Activated naive CD8-positive, alpha-beta T cell treated with anti-CD3 and anti-CD28 coated beads, Interleukin-2, amount 50 U/mL, for 24 hours (primary cell): ENCODE results near the gene ATP9B.
"Not testable (repeated sequence)": the region's sequence is repeated elsewhere in the genome, so short reads cannot be mapped to it uniquely, and the experiment has no call there.

Source experiments
- ATAC-seq: fragments of 150-1000 bp; cut with Tn5 transposase; one replicate; pipeline ENCODE4 v1.10.0; 2021
- DNase-seq: peaks from one replicate; pipeline ENCODE4 v3.0.0; 2021
- H3K27ac Mint-ChIP-seq: one replicate; pipeline ENCODE4 v1.8.0; 2021; ENCODE audit warnings: mild to moderate bottlenecking, mixed read lengths
- H3K27me3 Mint-ChIP-seq: one replicate; pipeline ENCODE4 v1.8.0; 2021; ENCODE audit warnings: mixed read lengths
- H3K36me3 Mint-ChIP-seq: one replicate; pipeline ENCODE4 v1.8.0; 2021; ENCODE audit warnings: low read depth, mixed read lengths
- H3K4me1 Mint-ChIP-seq: one replicate; pipeline ENCODE4 v1.8.0; 2021; ENCODE audit warnings: mixed read lengths
- H3K4me3 Mint-ChIP-seq: one replicate; pipeline ENCODE4 v1.8.0; 2021; ENCODE audit warnings: mild to moderate bottlenecking, moderate library complexity, mixed read lengths
- H3K9me3 Mint-ChIP-seq: one replicate; pipeline ENCODE4 v1.8.0; 2021; ENCODE audit warnings: mixed read lengths

The ATP9B gene

DNA sequence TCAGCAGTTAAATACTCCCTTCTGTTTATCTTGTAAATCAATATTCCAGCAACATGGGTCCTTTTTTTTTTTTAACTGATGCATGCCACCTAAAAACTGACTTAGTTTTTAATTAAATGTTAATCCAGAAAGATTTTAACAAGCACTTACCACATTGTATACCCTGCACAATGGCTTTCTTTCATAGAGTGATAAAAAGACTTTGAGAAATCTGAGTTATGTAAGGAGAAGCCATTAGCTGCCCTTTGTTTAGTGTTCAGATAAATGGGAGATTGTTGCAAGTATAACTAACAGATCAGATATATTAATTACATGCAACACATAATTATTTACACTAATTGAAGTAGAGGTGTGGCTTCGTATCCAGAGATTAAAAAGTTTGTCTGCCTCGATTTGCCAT lies 303.8 kb downstream of the ATP9B start:
- Mint-ChIP-seq H3K4me1 (peaks cover 25% of the 10 kb centered on the region), H3K9me3 (no peaks in the 10 kb centered on the region), H3K27me3 (no peaks in the 10 kb centered on the region), H3K36me3 (peaks cover 4% of the 10 kb centered on the region), H3K27ac (no peak overlapping the region), H3K4me3 (no peak overlapping the region)
- no peak for ATAC-seq
- DNase-seq = no peak

- no peaks in the 10 kb centered on the region for H3K27me3 Mint-ChIP-seq
- ATAC-seq = no peak
- H3K4me3 Mint-ChIP-seq = no peak overlapping the region
- H3K9me3 Mint-ChIP-seq = no peaks in the 10 kb centered on the region
- H3K27ac Mint-ChIP-seq = no peak overlapping the region
- H3K4me1 Mint-ChIP-seq = peaks cover 18% of the 10 kb centered on the region
- no peak for DNase-seq
- H3K36me3 Mint-ChIP-seq = peaks cover 8% of the 10 kb centered on the region
Measured at GRCh38 chr18:79373736-79374135, 304.5 kb downstream of the ATP9B start.

GRCh38 chr18:79374408-79375171 lies 305.4 kb downstream of the ATP9B start:
- no peak for ATAC-seq
- no peak overlapping the region for H3K4me3 Mint-ChIP-seq
- H3K27ac Mint-ChIP-seq = no peak overlapping the region

GRCh38 chr18:79375441-79376154 lies 306.4 kb downstream of the ATP9B start:
- no peak for DNase-seq
- no peak overlapping the region for H3K27ac Mint-ChIP-seq
- no peaks in the 10 kb centered on the region for H3K9me3 Mint-ChIP-seq
- H3K27me3 Mint-ChIP-seq = no peaks in the 10 kb centered on the region
- H3K36me3 Mint-ChIP-seq = peaks cover 6% of the 10 kb centered on the region
- H3K4me1 Mint-ChIP-seq = peaks cover 23% of the 10 kb centered on the region
- no peak overlapping the region for H3K4me3 Mint-ChIP-seq
- no peak for ATAC-seq

More at GRCh38 chr18:79374408-79375171, 305.4 kb downstream of the ATP9B start:
- H3K36me3 Mint-ChIP-seq = peaks cover 6% of the 10 kb centered on the region
- no peaks in the 10 kb centered on the region for H3K27me3 Mint-ChIP-seq
- H3K4me1 Mint-ChIP-seq = peaks cover 24% of the 10 kb centered on the region
- no peaks in the 10 kb centered on the region for H3K9me3 Mint-ChIP-seq
- no peak for DNase-seq

DNA sequence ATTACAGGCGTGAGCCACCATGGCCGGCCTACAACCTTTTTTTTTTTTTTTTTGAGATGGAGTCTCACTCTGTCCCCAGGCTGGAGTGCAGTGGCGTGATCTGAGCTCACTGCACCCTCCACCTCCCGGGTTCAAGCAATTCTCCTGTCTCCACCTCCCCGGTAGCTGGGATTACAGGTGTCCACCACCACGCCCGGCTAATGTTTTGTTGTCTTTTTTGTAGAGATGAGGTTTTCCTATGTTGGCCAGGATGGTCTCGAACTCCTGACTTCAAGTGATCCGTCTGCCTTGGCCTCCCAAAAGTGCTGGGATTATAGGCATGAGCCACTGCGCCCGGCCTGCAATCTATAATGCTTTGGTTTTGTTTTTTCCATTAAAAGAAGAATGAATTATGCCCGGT lies 307.5 kb downstream of the ATP9B start:
- not testable (repeated sequence) for DNase-seq, H3K4me3 Mint-ChIP-seq, H3K36me3 Mint-ChIP-seq, H3K27me3 Mint-ChIP-seq, ATAC-seq, H3K9me3 Mint-ChIP-seq, H3K27ac Mint-ChIP-seq
- H3K4me1 Mint-ChIP-seq = peaks cover 13% of the 10 kb centered on the region

DNA sequence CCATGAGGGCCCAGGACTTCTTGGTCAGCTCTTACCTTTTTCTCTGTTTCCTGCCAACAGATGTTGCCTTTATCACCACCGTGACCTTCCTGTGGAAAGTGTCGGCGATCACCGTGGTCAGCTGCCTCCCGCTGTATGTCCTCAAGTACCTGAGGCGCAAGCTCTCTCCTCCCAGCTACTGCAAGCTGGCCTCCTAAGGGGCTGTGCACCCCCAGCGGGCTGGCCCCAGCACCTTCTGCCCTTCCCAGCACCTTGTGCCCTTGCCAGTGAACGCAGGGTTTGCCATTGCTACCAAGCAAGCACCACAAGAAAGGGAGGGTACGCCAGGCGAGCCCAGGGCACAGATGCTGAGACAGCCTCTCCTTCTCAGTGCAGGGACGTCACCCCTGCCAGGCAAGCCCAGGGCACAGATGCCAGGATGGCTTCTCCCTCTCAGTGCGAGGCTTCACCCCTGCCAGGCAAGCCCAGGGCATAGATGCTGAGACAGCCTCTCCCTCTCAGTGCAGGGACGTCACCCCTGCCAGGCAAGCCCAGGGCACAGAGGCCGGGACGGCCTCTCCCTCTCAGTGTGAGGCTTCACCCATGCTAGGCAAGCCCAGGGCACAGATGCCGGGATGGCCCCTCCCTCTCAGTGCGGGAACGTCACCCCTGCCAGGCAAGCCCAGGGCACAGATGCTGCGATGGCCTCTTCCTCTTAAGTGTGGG lies 308.1 kb downstream of the ATP9B start:
- H3K36me3 Mint-ChIP-seq = peaks cover 4% of the 10 kb centered on the region
- peaks cover 11% of the 10 kb centered on the region for H3K4me1 Mint-ChIP-seq
- no peak overlapping the region for H3K27ac Mint-ChIP-seq
- no peak for ATAC-seq
- no peak for DNase-seq
- no peaks in the 10 kb centered on the region for H3K9me3 Mint-ChIP-seq
- no peaks in the 10 kb centered on the region for H3K27me3 Mint-ChIP-seq
- no peak overlapping the region for H3K4me3 Mint-ChIP-seq

GRCh38 chr18:79378536-79379250 lies 309.5 kb downstream of the ATP9B start:
- Mint-ChIP-seq H3K36me3 (peaks cover 4% of the 10 kb centered on the region), H3K4me3 (no peak overlapping the region), H3K9me3 (no peaks in the 10 kb centered on the region), H3K4me1 (peaks cover 11% of the 10 kb centered on the region), H3K27ac (peak overlapping the region; percentile 8), H3K27me3 (no peaks in the 10 kb centered on the region)
- DNase-seq (peak; percentile 87), ATAC-seq (peak; percentile 85)

- Mint-ChIP-seq H3K27ac (peak overlapping the region; percentile 8), H3K36me3 (peaks cover 4% of the 10 kb centered on the region), H3K4me1 (peaks cover 12% of the 10 kb centered on the region), H3K9me3 (no peaks in the 10 kb centered on the region), H3K27me3 (no peaks in the 10 kb centered on the region), H3K4me3 (no peak overlapping the region)
- ATAC-seq (no peak), DNase-seq (no peak)
Measured at GRCh38 chr18:79379251-79379905, 310.2 kb downstream of the ATP9B start.

DNA sequence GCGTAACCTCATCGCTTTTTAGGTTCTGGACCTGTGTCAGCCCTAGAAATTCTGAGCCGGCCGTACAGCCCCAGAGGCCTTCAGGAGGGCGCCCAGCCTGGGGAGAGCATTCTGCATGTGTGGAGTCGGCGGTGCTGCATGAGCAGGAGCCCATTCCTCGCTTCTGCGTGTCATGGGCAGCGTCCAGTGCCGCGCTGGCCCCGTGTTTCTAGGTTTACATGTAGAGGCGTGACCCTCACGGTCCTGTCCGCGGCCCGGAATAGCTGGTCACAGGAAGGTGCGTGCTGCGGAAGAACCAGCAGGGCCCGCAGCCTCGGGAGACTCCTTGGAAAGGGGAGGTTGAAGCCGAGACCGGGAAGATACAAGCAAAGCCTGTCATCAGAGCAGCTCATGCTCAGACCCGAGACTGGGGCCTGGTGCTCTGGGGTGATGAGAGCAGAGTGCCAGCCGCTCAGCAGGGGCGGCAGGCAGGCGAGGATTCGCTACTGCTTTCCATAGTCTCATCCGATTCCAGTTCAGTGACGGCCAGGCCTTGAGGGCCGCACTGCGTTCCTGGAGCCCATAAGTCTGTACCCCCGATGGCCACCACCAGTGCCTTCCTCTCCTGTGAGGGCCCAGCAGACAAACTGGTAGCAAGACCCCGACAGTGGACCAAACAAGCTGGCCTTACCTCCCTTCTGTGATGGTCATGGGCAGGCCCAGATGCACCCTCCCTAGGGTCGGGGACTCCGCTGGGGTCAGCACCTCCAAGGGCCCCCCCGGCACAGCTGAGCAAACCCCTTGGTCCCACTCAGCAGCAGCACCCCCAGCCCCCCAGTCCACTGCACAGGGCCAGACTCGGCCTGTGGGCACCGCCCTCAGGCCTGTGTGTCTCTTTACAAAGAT lies 311.0 kb downstream of the ATP9B start:
- Mint-ChIP-seq H3K27me3 (no peaks in the 10 kb centered on the region), H3K9me3 (no peaks in the 10 kb centered on the region), H3K4me1 (peaks cover 13% of the 10 kb centered on the region), H3K27ac (no peak overlapping the region), H3K36me3 (peaks cover 4% of the 10 kb centered on the region), H3K4me3 (no peak overlapping the region)
- no peak for ATAC-seq
- DNase-seq = no peak

- Mint-ChIP-seq H3K9me3 (no peaks in the 10 kb centered on the region), H3K4me1 (peaks cover 14% of the 10 kb centered on the region), H3K27ac (no peak overlapping the region), H3K4me3 (no peak overlapping the region), H3K27me3 (no peaks in the 10 kb centered on the region), H3K36me3 (peaks cover 4% of the 10 kb centered on the region)
- peak; percentile 82 for DNase-seq
- ATAC-seq = peak; percentile 42
Measured at GRCh38 chr18:79380816-79381806, 311.9 kb downstream of the ATP9B start.

DNA sequence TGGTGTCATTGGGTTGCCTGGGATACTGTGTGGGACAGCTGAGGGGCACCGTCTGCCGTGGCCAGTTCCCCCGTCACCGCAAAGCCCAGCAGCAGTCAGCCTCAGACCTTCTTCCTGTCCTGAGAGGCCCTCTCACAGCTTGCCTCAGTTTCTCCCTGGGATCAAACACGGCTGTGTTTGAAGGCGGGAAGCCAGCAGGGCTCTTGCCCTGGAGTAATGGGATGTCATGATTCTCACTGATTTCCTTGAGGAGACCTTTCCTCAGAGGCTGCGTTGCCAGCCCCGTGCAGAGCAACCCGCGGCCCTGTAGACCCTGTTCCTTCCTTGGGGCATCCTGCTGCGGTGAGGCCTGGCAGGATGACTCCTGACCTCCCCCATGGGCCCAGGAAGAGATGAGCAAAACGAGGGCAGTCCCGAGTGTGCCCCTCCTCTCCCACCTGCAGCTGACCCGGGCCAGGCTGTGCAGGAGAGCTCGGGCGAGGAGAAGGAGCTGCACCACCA lies 312.7 kb downstream of the ATP9B start:
- Mint-ChIP-seq H3K9me3 (no peaks in the 10 kb centered on the region), H3K4me3 (no peak overlapping the region), H3K27ac (no peak overlapping the region), H3K27me3 (no peaks in the 10 kb centered on the region), H3K36me3 (peaks cover 4% of the 10 kb centered on the region), H3K4me1 (peaks cover 16% of the 10 kb centered on the region)
- DNase-seq = no peak
- ATAC-seq = no peak

- Mint-ChIP-seq H3K36me3 (peaks cover 4% of the 10 kb centered on the region), H3K27me3 (peaks cover 2% of the 10 kb centered on the region), H3K27ac (no peak overlapping the region), H3K4me1 (peaks cover 16% of the 10 kb centered on the region), H3K4me3 (no peak overlapping the region), H3K9me3 (no peaks in the 10 kb centered on the region)
- DNase-seq (no peak), ATAC-seq (no peak)
Measured at GRCh38 chr18:79382681-79383387, 313.6 kb downstream of the ATP9B start.
